DND-41 (cell line): ENCODE data around the gene CSRP1.
A peak's percentile ranks its signal among the peaks of the same experiment; 100 is the strongest.

Experiments
- ATAC-seq: fragments of 200-7000 bp; cut with Tn5 transposase; 3 replicates; pipeline ENCODE4 v1.9.1; 2021; ENCODE audit warnings: low read depth; ENCODE audit not compliant: insufficient read depth
- DNase-seq: peaks from one replicate; pipeline ENCODE4 v3.0.0-alpha.2; 2020
- H2AFZ ChIP-seq: 2 replicates; pipeline ENCODE4 v1.6.0; 2012; ENCODE audit warnings: low read depth, low read length
- H3K27ac ChIP-seq: 2 replicates; pipeline ENCODE4 v1.5.1; 2012; ENCODE audit warnings: low read length, inconsistent platforms
- H3K27me3 ChIP-seq: fragments of 200-600 bp; sonication (generic); 2 replicates; pipeline ENCODE4 v1.6.0; 2012; ENCODE audit warnings: low read length, mild to moderate bottlenecking, inconsistent platforms; ENCODE audit not compliant: insufficient read depth, poor library complexity
- H3K36me3 ChIP-seq: 2 replicates; pipeline ENCODE4 v1.5.1; 2012; ENCODE audit warnings: low read length, inconsistent platforms; ENCODE audit not compliant: insufficient read depth
- H3K4me1 ChIP-seq: 2 replicates; pipeline ENCODE4 v1.5.1; 2012; ENCODE audit warnings: mild to moderate bottlenecking, low read length; ENCODE audit not compliant: insufficient read depth
- H3K4me2 ChIP-seq: 2 replicates; pipeline ENCODE4 v1.6.0; 2012; ENCODE audit warnings: mild to moderate bottlenecking, moderate library complexity, low read length, inconsistent platforms; ENCODE audit not compliant: insufficient read depth
- H3K4me3 ChIP-seq, 2 experiments: fragments of 200-600 bp in 1 of 2; shearing (Covaris generic) in 1 of 2; 2 replicates each; pipeline ENCODE4 v1.5.1; 2012 to 2016; ENCODE audit warnings: inconsistent platforms in 2 of 2, low read length in 2 of 2, mild to moderate bottlenecking in 2 of 2, low read depth in 1 of 2, moderate library complexity in 1 of 2
- H3K79me2 ChIP-seq: 2 replicates; pipeline ENCODE4 v1.6.0; 2012; ENCODE audit warnings: low read length, inconsistent platforms; ENCODE audit not compliant: insufficient read depth
- H3K9ac ChIP-seq: 2 replicates; pipeline ENCODE4 v1.6.0; 2012; ENCODE audit warnings: low read depth, mild to moderate bottlenecking, inconsistent platforms, low read length, moderate library complexity
- H3K9me3 ChIP-seq: 2 replicates; pipeline ENCODE4 v1.5.1; 2012; ENCODE audit warnings: low read length, moderate library complexity, mild to moderate bottlenecking, inconsistent platforms; ENCODE audit not compliant: insufficient read depth, severe bottlenecking
- H4K20me1 ChIP-seq: 2 replicates; pipeline ENCODE4 v1.6.0; 2012; ENCODE audit warnings: low read length; ENCODE audit not compliant: insufficient read depth
- CTCF ChIP-seq: IDR thresholded peaks from 2 replicates; pipeline ENCODE4 v1.5.1; 2012; ENCODE audit warnings: borderline replicate concordance, low read length, moderate library complexity, mild to moderate bottlenecking; ENCODE audit not compliant: poor library complexity, severe bottlenecking; ENCODE audit errors: extremely low read depth
- EZH2 ChIP-seq: IDR thresholded peaks from 3 replicates; pipeline ENCODE4 v1.6.1; 2012; ENCODE audit warnings: borderline replicate concordance, low read depth, mild to moderate bottlenecking, moderate library complexity, low read length, inconsistent platforms; ENCODE audit not compliant: severe bottlenecking

The CSRP1 gene

DNA sequence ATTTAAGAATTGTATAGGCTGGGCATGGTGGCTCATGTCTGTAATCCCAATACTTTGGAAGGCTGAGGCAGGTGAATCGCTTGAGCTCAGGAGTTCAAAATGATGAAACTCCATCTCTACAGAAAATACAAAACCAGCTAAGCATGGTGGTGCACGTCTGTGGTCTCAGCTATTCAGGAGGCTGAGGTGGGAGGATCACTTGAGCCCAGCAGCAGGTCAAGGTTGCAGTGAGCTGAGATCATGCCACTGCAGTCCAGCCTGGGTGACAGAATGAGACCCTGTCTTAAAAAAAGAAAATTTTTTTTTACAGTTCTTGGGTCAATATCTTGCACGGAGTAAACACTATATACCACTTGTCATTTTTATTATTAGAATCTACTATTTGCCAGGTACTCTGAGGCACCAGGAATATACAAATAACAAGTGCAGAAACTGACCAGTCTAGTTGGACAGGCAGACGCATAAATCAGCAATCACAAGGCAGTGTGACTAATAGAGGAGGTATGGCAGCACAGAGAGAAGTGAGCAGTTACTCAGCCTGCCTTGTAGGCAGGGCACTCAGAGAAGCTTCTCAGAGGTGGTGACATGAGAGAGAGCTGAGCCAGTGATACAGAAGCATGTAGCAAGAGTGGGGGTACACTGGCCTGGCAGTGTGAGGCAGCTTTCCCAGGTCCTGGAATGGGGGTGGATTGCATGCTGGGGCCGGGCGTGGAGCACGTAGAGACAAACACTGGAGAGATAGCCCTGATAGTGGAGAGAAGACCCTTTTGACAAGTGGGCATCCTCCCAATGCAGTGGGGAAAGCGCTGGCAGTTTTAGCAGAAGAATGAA, 45.9 kb downstream of the CSRP1 start:
- Histone ChIP-seq H3K27me3 (no peaks in the 10 kb centered on the region), H3K36me3 (peaks cover 7% of the 10 kb centered on the region), H4K20me1 (no peaks in the 10 kb centered on the region), H3K9ac (no peak overlapping the region), H3K4me3 (no peak overlapping the region), H3K9me3 (no peaks in the 10 kb centered on the region), H2AFZ (no peak overlapping the region), H3K27ac (no peak overlapping the region), H3K79me2 (no peaks in the 10 kb centered on the region), H3K4me1 (no peaks in the 10 kb centered on the region), H3K4me2 (no peak overlapping the region)
- no peak for DNase-seq
- no peak for TF ChIP-seq EZH2
- TF ChIP-seq CTCF, result no peak
- no peak for ATAC-seq

DNA sequence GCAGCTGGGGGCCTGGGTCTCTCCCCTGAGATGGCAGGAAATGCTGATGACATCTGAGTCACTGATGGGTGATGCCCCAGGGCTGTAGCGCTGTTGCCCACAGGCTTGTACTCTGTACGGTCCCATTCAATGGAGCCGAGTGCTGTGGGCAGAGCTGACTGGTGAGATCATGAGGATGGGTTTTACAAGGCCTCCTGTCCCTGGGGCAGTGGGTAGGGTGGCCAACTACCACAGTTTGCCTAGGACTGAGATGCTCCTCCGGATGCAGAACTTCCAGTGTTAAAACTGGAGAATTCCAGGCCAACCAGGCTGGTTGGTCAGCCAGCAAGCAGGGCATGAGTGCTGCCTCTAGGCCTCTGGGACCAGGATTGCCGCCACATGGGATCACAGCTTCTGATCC, 47.1 kb downstream of the CSRP1 start:
- TF ChIP-seq CTCF, result no peak
- TF ChIP-seq EZH2, result no peak
- Histone ChIP-seq H4K20me1 (no peaks in the 10 kb centered on the region), H3K36me3 (no peaks in the 10 kb centered on the region), H3K9me3 (no peaks in the 10 kb centered on the region), H3K27me3 (no peaks in the 10 kb centered on the region), H3K4me2 (no peak overlapping the region), H3K79me2 (no peaks in the 10 kb centered on the region), H3K4me1 (peaks cover 6% of the 10 kb centered on the region), H3K9ac (no peak overlapping the region), H2AFZ (no peak overlapping the region), H3K27ac (no peak overlapping the region), H3K4me3 (no peak overlapping the region)
- DNase-seq, result no peak
- ATAC-seq, result peak; percentile 37; the same call in 1 of the 3 replicates

DNA sequence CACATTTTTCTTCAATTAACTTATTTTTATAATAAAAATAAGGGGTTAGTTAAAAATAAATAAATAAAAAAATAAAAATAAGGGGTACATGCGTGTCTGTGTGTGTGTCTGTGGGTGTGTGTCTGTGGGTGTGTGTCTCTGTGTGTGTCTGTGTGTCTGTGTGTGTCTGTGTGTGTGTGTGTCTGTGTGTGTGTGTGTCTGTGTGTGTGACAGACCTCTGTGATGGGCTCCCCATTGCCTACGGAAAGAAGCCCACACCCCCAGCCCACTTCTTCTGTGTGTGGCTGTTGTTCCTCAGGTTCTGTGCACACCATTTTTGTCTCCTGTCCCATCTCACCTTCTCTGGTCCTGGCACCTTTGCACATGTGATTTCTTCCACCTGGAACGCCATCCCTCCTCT, 47.9 kb downstream of the CSRP1 start:
- H3K36me3 ChIP-seq, result no peaks in the 10 kb centered on the region
- no peaks in the 10 kb centered on the region for H3K9me3 ChIP-seq
- no peak overlapping the region for H3K9ac ChIP-seq
- DNase-seq (no peak), ATAC-seq (no peak)
- H4K20me1 ChIP-seq, result no peaks in the 10 kb centered on the region
- TF ChIP-seq EZH2 (no peak), CTCF (no peak)
- H3K4me1 ChIP-seq, result peaks cover 13% of the 10 kb centered on the region
- H3K4me2 ChIP-seq, result no peak overlapping the region
- H3K27ac ChIP-seq, result no peak overlapping the region
- no peaks in the 10 kb centered on the region for H3K27me3 ChIP-seq
- H3K4me3 ChIP-seq, result no peak overlapping the region
- no peaks in the 10 kb centered on the region for H3K79me2 ChIP-seq
- H2AFZ ChIP-seq, result no peak overlapping the region
